ENCODE measurements around the gene GNRH2.

- TF ChIP-seq CTCF (IDR thresholded peaks at IDR 0.05; ENCODE audit: insufficient read depth, low read depth, low read length) (no peak), EZH2 (IDR thresholded peaks at IDR 0.05; ENCODE audit: insufficient read depth, low read length) (no peak)
Measured at GRCh38 chr20:3043322-3043721, at the start of gene GNRH2.
